K562 (cell line): ENCODE measurements around the gene RAP1A. TPM values are rescaled to one million over a fixed set of nuclear protein-coding genes. Genes with fewer than 3 reads are reported as not detected.

Source experiments
- ATAC-seq: fragments of 200-7000 bp; cut with Tn5 transposase; 3 replicates; pipeline ENCODE4 v1.9.1; 2020; ENCODE audit warnings: moderate library complexity
- BruUV-seq: library from RNA; stranded (reverse); fragments of 400-500 nt; replicated peaks from 2 replicates; lab custom pipeline; 2021; lab: Mats Ljungman, UMichigan
- CTCF ChIA-PET: fragments of 300-600 bp; formaldehyde crosslinking; extraction: SDS; loops from one replicate; lab custom pipeline; 2021; ENCODE audit warnings: low intra/inter-chr PET ratio; lab: Yijun Ruan, JAX
- POLR2A ChIA-PET: fragments of 300-600, 350-650 bp; sonication (Branson Sonifier 250); formaldehyde crosslinking; extraction: SDS; loops from one replicate; lab custom pipeline; 2021; ENCODE audit warnings: antibody characterized with exemption, inconsistent platforms; lab: Yijun Ruan, JAX
- DNase-seq, 4 experiments: peaks; one replicate each; pipeline versions ENCODE4 v3.0.0 to v3.0.0-alpha.2; 2011 to 2018; ENCODE audit warnings: low spot score in 3 of 4, mixed read lengths in 3 of 4; ENCODE audit errors: extremely low read depth in 1 of 4
- FAIRE-seq: peaks from 2 replicates; lab custom pipeline; 2011; peaks lifted over from hg19 to GRCh38; lab: Jason Lieb, UNC
- H2AFZ ChIP-seq: 2 replicates; pipeline ENCODE4 v1.6.0; 2011; ENCODE audit warnings: low read depth, low read length, control low read depth, inconsistent platforms
- H3K27ac ChIP-seq: fragments of 200-600 bp; 3 replicates; pipeline ENCODE4 v1.8.0; 2011; ENCODE audit warnings: low read depth, mild to moderate bottlenecking, control low read depth, inconsistent platforms, low read length, moderate library complexity, mixed read lengths; ENCODE audit errors: extremely low read depth
- H3K27me3 ChIP-seq, 2 experiments: fragments of 300-600 bp in 1 of 2; 2 replicates in 1 of 2; 3 replicates in 1 of 2; pipeline versions ENCODE4 v1.6.0 to v1.8.0; 2011; ENCODE audit warnings: inconsistent platforms in 2 of 2, low read length in 2 of 2, mild to moderate bottlenecking in 1 of 2, mixed read lengths in 1 of 2, moderate library complexity in 1 of 2; ENCODE audit not compliant: control insufficient read depth in 2 of 2, insufficient read depth in 2 of 2
- H3K36me3 ChIP-seq: fragments of 300-600 bp; 3 replicates; pipeline ENCODE4 v1.8.0; 2011; ENCODE audit warnings: mild to moderate bottlenecking, low read length, inconsistent platforms; ENCODE audit not compliant: control insufficient read depth, insufficient read depth
- H3K4me1 ChIP-seq, 2 experiments: fragments of 200-600 bp in 1 of 2; replicated peaks in 1 of 2; 2 replicates in 1 of 2; 3 replicates in 1 of 2; pipeline versions ENCODE4 v1.5.1 to v1.8.0; 2011; ENCODE audit warnings: inconsistent platforms in 2 of 2, low read length in 2 of 2, mild to moderate bottlenecking in 1 of 2, mixed read lengths in 1 of 2, moderate library complexity in 1 of 2; ENCODE audit not compliant: control insufficient read depth in 2 of 2, insufficient read depth in 2 of 2
- H3K4me2 ChIP-seq: 2 replicates; pipeline ENCODE4 v1.6.1; 2011; ENCODE audit warnings: low read length, control low read depth, inconsistent platforms, mixed read lengths; ENCODE audit not compliant: insufficient read depth
- H3K4me3 ChIP-seq: fragments of 200-600 bp; sonication (generic), shearing (Covaris generic); 2 replicates; pipeline ENCODE4 v1.5.1; 2016; ENCODE audit warnings: control low read depth, inconsistent platforms
- H3K79me2 ChIP-seq: fragments of 200-600 bp; 3 replicates; pipeline ENCODE4 v1.8.0; 2011; ENCODE audit warnings: low read length, inconsistent platforms; ENCODE audit not compliant: control insufficient read depth, insufficient read depth
- H3K9ac ChIP-seq, 2 experiments: 2 replicates each; pipeline versions ENCODE4 v1.6.0 to v1.6.1; 2011; ENCODE audit warnings: low read depth in 2 of 2, low read length in 2 of 2, control low read depth in 1 of 2, inconsistent platforms in 1 of 2, mild to moderate bottlenecking in 1 of 2, mixed read lengths in 1 of 2; ENCODE audit not compliant: insufficient read depth in 1 of 2
- H3K9me1 ChIP-seq: one replicate; pipeline ENCODE4 v1.6.0; 2011; ENCODE audit warnings: inconsistent platforms, mild to moderate bottlenecking, low read length, moderate library complexity; ENCODE audit not compliant: control insufficient read depth, insufficient read depth
- H3K9me3 ChIP-seq: replicated peaks from 2 replicates; pipeline ENCODE4 v1.5.1; 2011; ENCODE audit warnings: low read depth, low read length, inconsistent platforms; ENCODE audit not compliant: control insufficient read depth, insufficient read depth
- H4K20me1 ChIP-seq: replicated peaks from 2 replicates; pipeline ENCODE4 v1.6.1; 2011; ENCODE audit warnings: low read length, inconsistent platforms, mixed read lengths; ENCODE audit not compliant: control insufficient read depth, insufficient read depth
- ARNT ChIP-seq, 2 experiments: fragments of 450-650 bp; IDR thresholded peaks; 2 replicates each; pipeline ENCODE4 v1.6.1; 2016; ENCODE audit warnings: mild to moderate bottlenecking in 1 of 2
- BCOR ChIP-seq: fragments of 450-650 bp; IDR thresholded peaks from 2 replicates; pipeline ENCODE4 v1.6.1; 2016
- DPF2 ChIP-seq: fragments of 450-650 bp; IDR thresholded peaks from 2 replicates; pipeline ENCODE4 v1.6.1; 2016
- E2F6 ChIP-seq, 2 experiments: IDR thresholded peaks; 2 replicates each; pipeline ENCODE4 v1.6.1; 2011; ENCODE audit warnings: borderline replicate concordance in 1 of 2, control low read depth in 1 of 2, low read depth in 1 of 2, low read length in 1 of 2, mild to moderate bottlenecking in 1 of 2, mixed read lengths in 1 of 2, moderate library complexity in 1 of 2; ENCODE audit not compliant: insufficient read depth in 1 of 2, insufficient read length in 1 of 2, poor library complexity in 1 of 2, severe bottlenecking in 1 of 2; ENCODE audit errors: extremely low read depth in 1 of 2
- EGR1 ChIP-seq: fragments of 450-650 bp; conservative IDR thresholded peaks from 2 replicates; pipeline ENCODE4 v1.6.1; 2017; ENCODE audit warnings: mild to moderate bottlenecking
- KDM1A ChIP-seq, 2 experiments: fragments of 450-650 bp; IDR thresholded peaks; 2 replicates each; pipeline ENCODE4 v1.6.1; 2016; ENCODE audit warnings: mild to moderate bottlenecking in 2 of 2
- KDM5B ChIP-seq: fragments of 200-600 bp; sonication (generic); IDR thresholded peaks from 2 replicates; pipeline ENCODE4 v1.6.1; 2012; ENCODE audit warnings: low read depth, mild to moderate bottlenecking, moderate library complexity, low read length, control low read depth, inconsistent platforms; ENCODE audit not compliant: insufficient replicate concordance
- NEUROD1 ChIP-seq: fragments of 150-350 bp; IDR thresholded peaks from 2 replicates; pipeline ENCODE4 v1.6.1; 2014; ENCODE audit warnings: borderline replicate concordance, low read length, low read depth; ENCODE audit not compliant: partially characterized antibody
- RNF2 ChIP-seq: sonication (generic); IDR thresholded peaks from 2 replicates; pipeline ENCODE4 v1.6.1; 2016
- YY1 ChIP-seq, 3 experiments: IDR thresholded peaks; 2 replicates each; pipeline ENCODE4 v1.6.1; 2011; ENCODE audit warnings: low read length in 2 of 3, mild to moderate bottlenecking in 2 of 3, moderate library complexity in 2 of 3, borderline replicate concordance in 1 of 3, control low read depth in 1 of 3, low read depth in 1 of 3; ENCODE audit not compliant: insufficient read depth in 3 of 3, insufficient replicate concordance in 2 of 3, control insufficient read depth in 1 of 3, insufficient read length in 1 of 3; ENCODE audit errors: extremely low read depth in 1 of 3
- ZNF165 ChIP-seq: fragments of 250-450 bp; sonication (Bioruptor Pico); IDR thresholded peaks from 2 replicates; pipeline ENCODE4 v1.4.0; 2020; ENCODE audit warnings: borderline replicate concordance
- ZNF592 ChIP-seq: fragments of 450-650 bp; IDR thresholded peaks from 2 replicates; pipeline ENCODE4 v1.6.1; 2017; ENCODE audit warnings: antibody characterized with exemption, mild to moderate bottlenecking
- ZNF717 ChIP-seq: fragments of 250-450 bp; sonication (Bioruptor Pico); IDR thresholded peaks from 2 replicates; pipeline ENCODE4 v1.5.0; 2021
- WGBS: fragments of 100-300 bp; shearing (Covaris generic); methylation state at CpG from one replicate; pipeline ENCODE4 v1.1.6; 2016; ENCODE audit warnings: low coverage, mixed read lengths; ENCODE audit not compliant: insufficient coverage; ENCODE audit errors: missing lambda C conversion rate; 5-methylcytosine and 5-hydroxymethylcytosine counted together
- in situ Hi-C: fragments of 300-500 bp; cut with MboI; formaldehyde crosslinking; loops from 4 replicates; pipeline ENCODE4 v1.15.0; 2018; ENCODE audit warnings: inconsistent platforms, mixed read lengths
- intact Hi-C: fragments of 100-400 bp; cut with micrococcal nuclease; formaldehyde crosslinking; loops from 2 replicates; pipeline ENCODE4 v1.14.2; 2022
- polyA plus RNA-seq, 8 experiments: library from polyadenylated mRNA; depleted of rRNA in 4 of 8; stranded (reverse) in 5 of 8; unstranded in 3 of 8; fragments of >200 nt; fragmentation: Nextera tagmentation in 2 of 8; fragmentation: Illumina TruSeq in 1 of 8; extraction: Ambion mirVana in 2 of 8; extraction: Trizol in 1 of 8; gene quantifications; 2 replicates each; pipeline versions ENCODE4 v1.2.1 to v1.2.3, GENCODE V29; 2011 to 2014; ENCODE audit warnings: inconsistent platforms in 1 of 8, missing spikeins in 1 of 8
- total RNA-seq, 7 experiments: library from RNA; depleted of rRNA in 6 of 7; stranded (reverse); fragments of >200 nt in 6 of 7; fragmentation: Illumina TruSeq in 2 of 7; extraction: Trizol in 2 of 7; gene quantifications; 2 replicates each; pipeline versions ENCODE4 v1.2.1 to v1.2.3, GENCODE V29; 2011 to 2021; ENCODE audit warnings: low replicate concordance in 1 of 7
- TF ChIP-seq, protein P1 (sequence below): sonication (generic); IDR thresholded peaks from 2 replicates; pipeline ENCODE4 v1.6.1; 2016

Gene RAP1A
- total and polyA plus RNA-seq, 9 of the 15 experiments (the other 6 are each of a cell fraction or from before 2014, with no cell fraction given): 13.4 to 86.2 (median 32.5) TPM

- TF ChIP-seq ZNF592 (no peak), ZNF717 (no peak), ARNT (IDR thresholded peaks at IDR 0.05) (no peak), DPF2 (no peak)
These were observed 33.5 kb upstream of the RAP1A start (continued) for GRCh38 chr1:111586112-111586511.

DNA sequence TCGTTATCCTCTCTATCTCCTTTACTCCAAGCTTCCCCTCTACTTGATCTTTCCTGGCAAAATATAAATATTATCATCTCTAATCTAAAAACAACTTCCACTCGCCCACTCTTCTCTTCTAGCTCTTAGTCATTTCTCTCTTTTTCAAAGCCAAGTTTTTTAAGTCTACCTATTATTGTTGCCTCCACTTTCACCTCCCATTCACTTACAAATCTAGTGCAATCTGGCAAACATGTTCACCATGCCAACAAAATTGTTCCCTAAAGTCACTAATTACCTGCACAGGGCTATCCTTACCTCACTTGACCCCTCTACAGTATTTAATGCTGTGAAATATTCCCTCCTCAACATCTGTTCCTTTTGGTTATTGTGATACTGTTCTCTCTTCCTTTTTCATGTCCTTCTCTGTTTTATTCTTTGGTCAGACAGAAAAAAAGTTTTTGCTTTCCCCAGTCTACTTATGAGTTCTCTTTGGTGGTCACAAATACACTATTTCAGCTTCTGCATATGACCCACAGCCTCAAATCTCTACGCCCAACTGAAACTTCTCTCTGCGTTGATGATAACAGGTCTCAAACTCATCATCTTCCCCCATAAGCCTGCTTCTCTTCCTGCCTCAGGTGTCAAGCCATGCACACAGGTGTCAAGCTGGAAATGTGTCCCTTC, 31.9 kb upstream of the RAP1A start:
- Histone ChIP-seq H3K9me1 (no peaks in the 10 kb centered on the region), H3K4me3 (no peak overlapping the region), H3K79me2 (no peaks in the 10 kb centered on the region), H3K4me2 (no peak overlapping the region), H2AFZ (no peak overlapping the region), H4K20me1 (no peaks in the 10 kb centered on the region), H3K9me3 (no peaks in the 10 kb centered on the region), H3K27ac (no peak overlapping the region), H3K9ac (no peak overlapping the region), H3K4me1 (peaks cover 1 to 36% of the 10 kb centered on the region in 2 experiments; a peak in 3 of 5 replicates), H3K27me3 (no peaks in the 10 kb centered on the region), H3K36me3 (no peaks in the 10 kb centered on the region)
- WGBS: 16% methylated on average over 4 of the region's 4 CpGs
- FAIRE-seq (no peak), ATAC-seq (no peak), DNase-seq (no peak)
- no TSS peak for BruUV-seq
- intact Hi-C loops: no loop called here
- ChIA-PET CTCF (no interaction called here), POLR2A (interaction anchor here (0.8 to 1.6 kb wide), 5 partner anchors 9 to 56 kb away, joined by 3 to 5 read pairs (median 3); no protein-coding TSS in a partner anchor)
- in situ Hi-C loops: no loop called here
- TF ChIP-seq ZNF165 (CRISPR knock-in tag) (no peak), KDM1A (IDR thresholded peaks at IDR 0.05) (peak; percentile 31 to 56; a peak in 2 of 4 replicates), E2F6 (IDR thresholded peaks at IDR 0.05; ENCODE audit: borderline replicate concordance in 1 of 2, extremely low read depth in 1 of 2, insufficient read depth in 1 of 2, insufficient read length in 1 of 2, low read depth in 1 of 2, low read length in 1 of 2, poor library complexity in 1 of 2, severe bottlenecking in 1 of 2) (no peak), YY1 (IDR thresholded peaks at IDR 0.05; ENCODE audit: borderline replicate concordance in 1 of 3, control insufficient read depth in 1 of 3, extremely low read depth in 1 of 3, insufficient read depth in 3 of 3, insufficient read length in 1 of 3, insufficient replicate concordance in 2 of 3, low read depth in 1 of 3, low read length in 2 of 3) (no peak), RNF2 (no peak), NEUROD1 (no peak), BCOR (peak; percentile 59; the same call in 1 of the 2 replicates), KDM5B (no peak), EGR1 (peak; percentile 89), DPF2 (peak; percentile 25; the same call in 1 of the 2 replicates)
- TF ChIP-seq, protein P1, sequence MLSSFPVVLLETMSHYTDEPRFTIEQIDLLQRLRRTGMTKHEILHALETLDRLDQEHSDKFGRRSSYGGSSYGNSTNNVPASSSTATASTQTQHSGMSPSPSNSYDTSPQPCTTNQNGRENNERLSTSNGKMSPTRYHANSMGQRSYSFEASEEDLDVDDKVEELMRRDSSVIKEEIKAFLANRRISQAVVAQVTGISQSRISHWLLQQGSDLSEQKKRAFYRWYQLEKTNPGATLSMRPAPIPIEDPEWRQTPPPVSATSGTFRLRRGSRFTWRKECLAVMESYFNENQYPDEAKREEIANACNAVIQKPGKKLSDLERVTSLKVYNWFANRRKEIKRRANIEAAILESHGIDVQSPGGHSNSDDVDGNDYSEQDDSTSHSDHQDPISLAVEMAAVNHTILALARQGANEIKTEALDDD: peak; percentile 11; the same call in 1 of the 2 replicates
